Measurements from ENCODE around the gene ANO1. TPM values are rescaled to one million over a fixed set of nuclear protein-coding genes. Genes with fewer than 3 reads are reported as not detected.
A peak's percentile ranks its signal among the peaks of the same experiment; 100 is the strongest.

ANO1 gene
- total and polyA plus RNA-seq, 11 donors: 4.2 to 17.8 (median 9.4) TPM

- Histone ChIP-seq H3K36me3 (no peaks in the 10 kb centered on the region), H3K4me1 (peaks cover 0 to 6% (median 3%) of the 10 kb centered on the region in 12 donors), H3K27me3 (no peaks in the 10 kb centered on the region), H3K27ac (no peak overlapping the region), H3K9me3 (no peaks in the 10 kb centered on the region), H3K4me3 (no peak overlapping the region)
- intact Hi-C loops (cut with DNase I): no loop called here
- DNase-seq (no peak), ATAC-seq (peak in 1 of 4 donors; percentile 33)
- 62 to 79% (median 65%) methylated on average over 8 of the region's 8 CpGs for WGBS, 4 donors
- TF ChIP-seq POLR2A (IDR thresholded peaks at IDR 0.05): no peak
- TF ChIP-seq, protein P1, sequence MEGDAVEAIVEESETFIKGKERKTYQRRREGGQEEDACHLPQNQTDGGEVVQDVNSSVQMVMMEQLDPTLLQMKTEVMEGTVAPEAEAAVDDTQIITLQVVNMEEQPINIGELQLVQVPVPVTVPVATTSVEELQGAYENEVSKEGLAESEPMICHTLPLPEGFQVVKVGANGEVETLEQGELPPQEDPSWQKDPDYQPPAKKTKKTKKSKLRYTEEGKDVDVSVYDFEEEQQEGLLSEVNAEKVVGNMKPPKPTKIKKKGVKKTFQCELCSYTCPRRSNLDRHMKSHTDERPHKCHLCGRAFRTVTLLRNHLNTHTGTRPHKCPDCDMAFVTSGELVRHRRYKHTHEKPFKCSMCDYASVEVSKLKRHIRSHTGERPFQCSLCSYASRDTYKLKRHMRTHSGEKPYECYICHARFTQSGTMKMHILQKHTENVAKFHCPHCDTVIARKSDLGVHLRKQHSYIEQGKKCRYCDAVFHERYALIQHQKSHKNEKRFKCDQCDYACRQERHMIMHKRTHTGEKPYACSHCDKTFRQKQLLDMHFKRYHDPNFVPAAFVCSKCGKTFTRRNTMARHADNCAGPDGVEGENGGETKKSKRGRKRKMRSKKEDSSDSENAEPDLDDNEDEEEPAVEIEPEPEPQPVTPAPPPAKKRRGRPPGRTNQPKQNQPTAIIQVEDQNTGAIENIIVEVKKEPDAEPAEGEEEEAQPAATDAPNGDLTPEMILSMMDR (IDR thresholded peaks at IDR 0.05): no peak
Observed at GRCh38 chr11:70225681-70226177, 147.6 kb downstream of the ANO1 start.

DNA sequence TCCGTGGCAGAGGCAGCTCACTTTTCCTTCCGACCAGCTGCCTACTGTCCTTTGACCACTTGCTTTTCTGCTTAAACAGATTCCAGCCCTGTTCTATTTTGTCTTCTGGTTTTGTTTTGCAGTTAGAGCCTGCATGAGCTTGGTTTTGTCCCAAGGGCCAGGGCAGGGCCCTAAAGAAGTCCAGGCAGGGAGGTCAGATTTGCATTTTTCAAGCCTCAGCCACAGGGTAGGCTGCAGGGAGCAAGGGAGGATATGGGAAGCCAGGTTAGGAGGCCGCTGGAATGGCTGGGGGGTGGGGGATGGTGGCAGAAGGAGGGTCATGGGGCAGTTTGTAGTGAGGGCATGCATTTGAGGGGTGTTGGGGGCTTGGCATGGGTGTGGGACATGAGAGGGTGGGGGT, 148.1 kb downstream of the ANO1 start:
- DNase-seq (no peak), ATAC-seq (no peak)
- 84 to 92% (median 86%) methylated on average over 3 of the region's 3 CpGs for WGBS, 4 donors
- Histone ChIP-seq H3K36me3 (no peaks in the 10 kb centered on the region), H3K27ac (no peak overlapping the region), H3K4me3 (no peak overlapping the region), H3K27me3 (no peaks in the 10 kb centered on the region), H3K9me3 (no peaks in the 10 kb centered on the region), H3K4me1 (peaks cover 0 to 11% (median 6%) of the 10 kb centered on the region in 12 donors)
- intact Hi-C loops (cut with DNase I): no loop called here
- TF ChIP-seq, protein P1 (IDR thresholded peaks at IDR 0.05): no peak
- no peak for TF ChIP-seq POLR2A (IDR thresholded peaks at IDR 0.05)

DNA sequence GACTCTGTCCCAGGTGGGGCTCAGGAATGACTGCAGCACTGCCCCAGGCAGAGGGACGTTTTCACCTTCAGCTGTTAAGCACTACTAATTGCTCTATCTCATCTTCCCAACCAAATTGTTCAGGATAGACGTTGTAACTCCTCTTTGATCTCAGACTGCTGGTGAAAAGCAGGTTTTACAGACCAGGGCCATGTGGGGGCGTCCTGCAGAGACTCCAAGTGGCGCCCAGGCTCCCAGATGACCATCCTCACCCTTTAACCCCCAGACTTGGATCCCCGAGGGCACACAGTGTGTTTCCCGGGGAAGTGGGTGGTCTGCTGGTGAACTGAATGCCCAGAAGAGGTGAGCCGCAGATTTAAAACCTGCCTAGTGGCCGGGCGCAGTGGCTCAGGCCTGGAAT, 148.8 kb downstream of the ANO1 start:
- ATAC-seq (no peak), DNase-seq (no peak)
- 54 to 64% (median 58%) methylated on average over 9 of the region's 9 CpGs for WGBS, 4 donors
- Histone ChIP-seq H3K27me3 (no peaks in the 10 kb centered on the region), H3K4me3 (no peak overlapping the region), H3K36me3 (no peaks in the 10 kb centered on the region), H3K9me3 (no peaks in the 10 kb centered on the region), H3K27ac (no peak overlapping the region), H3K4me1 (peaks cover 0 to 14% (median 7%) of the 10 kb centered on the region in 12 donors)
- intact Hi-C loops (cut with DNase I): no loop called here
- TF ChIP-seq, protein P1 (IDR thresholded peaks at IDR 0.05): no peak
- TF ChIP-seq POLR2A (IDR thresholded peaks at IDR 0.05): no peak

- Histone ChIP-seq H3K36me3 (no peaks in the 10 kb centered on the region), H3K27me3 (no peaks in the 10 kb centered on the region), H3K27ac (no peak overlapping the region), H3K9me3 (peaks cover 0 to 6% (median 0%) of the 10 kb centered on the region in 12 donors), H3K4me1 (peaks cover 0 to 14% (median 7%) of the 10 kb centered on the region in 12 donors), H3K4me3 (no peak overlapping the region)
- intact Hi-C loops (cut with DNase I): no loop called here
- ATAC-seq: no peak
- 89 to 92% (median 91%) methylated on average over 10 of the region's 10 CpGs for WGBS, 4 donors
- TF ChIP-seq, protein P1 (IDR thresholded peaks at IDR 0.05): no peak
- TF ChIP-seq POLR2A (IDR thresholded peaks at IDR 0.05): no peak
- DNase-seq: no peak
Observed at GRCh38 chr11:70229737-70230136, 151.6 kb downstream of the ANO1 start.
